HG02840 (cell line): ENCODE results near the gene CBX7.

Experiments used
- ATAC-seq: cut with Tn5 transposase; IDR thresholded peaks from one replicate; pipeline ENCODE4 v1.9.1; 2021; ENCODE audit warnings: mild to moderate bottlenecking, moderate library complexity, moderate number of reproducible peaks; ENCODE audit not compliant: unreplicated experiment, low FRiP score

CBX7 gene

GRCh38 chr22:39148026-39148726, 4.3 kb downstream of the CBX7 start:
- no peak for ATAC-seq

GRCh38 chr22:39147335-39148025, 5.0 kb downstream of the CBX7 start:
- no peak for ATAC-seq

- ATAC-seq, result no peak
Observed at GRCh38 chr22:39146256-39147101, 6.0 kb downstream of the CBX7 start.

- ATAC-seq, result peak; percentile 33
Observed at GRCh38 chr22:39144101-39144767, 8.2 kb downstream of the CBX7 start.

- no peak for ATAC-seq
Observed at GRCh38 chr22:39142088-39142680, 10.3 kb downstream of the CBX7 start.

- ATAC-seq, result no peak
Observed at GRCh38 chr22:39139933-39140332, 12.5 kb downstream of the CBX7 start.

- ATAC-seq, result no peak
Observed at GRCh38 chr22:39138357-39138997, 14.0 kb downstream of the CBX7 start.

GRCh38 chr22:39136317-39136716, 16.2 kb downstream of the CBX7 start:
- ATAC-seq, result no peak

GRCh38 chr22:39135092-39135896, 17.2 kb downstream of the CBX7 start:
- ATAC-seq, result no peak

GRCh38 chr22:39134366-39135091, 18.0 kb downstream of the CBX7 start:
- ATAC-seq, result no peak

- ATAC-seq, result no peak
Observed at GRCh38 chr22:39133871-39134270, 18.6 kb downstream of the CBX7 start.

GRCh38 chr22:39132871-39133524, 19.5 kb downstream of the CBX7 start:
- ATAC-seq, result no peak

GRCh38 chr22:39132281-39132680, 20.2 kb downstream of the CBX7 start:
- ATAC-seq, result no peak

- no peak for ATAC-seq
Observed at GRCh38 chr22:39130892-39131855, 21.3 kb downstream of the CBX7 start.

GRCh38 chr22:39130152-39130704, 22.3 kb downstream of the CBX7 start:
- ATAC-seq, result no peak

GRCh38 chr22:39129746-39130145, 22.7 kb downstream of the CBX7 start:
- ATAC-seq, result no peak
